ENCODE data around the gene FBXL17. TPM values are rescaled to one million over a fixed set of nuclear protein-coding genes. Genes with fewer than 3 reads are reported as not detected.
"Not testable (repeated sequence)": the region's sequence is repeated elsewhere in the genome, so short reads cannot be mapped to it uniquely, and the experiment has no call there.

The FBXL17 gene
- total RNA-seq, 1 experiment from 2014 or later = 18.0 TPM

DNA sequence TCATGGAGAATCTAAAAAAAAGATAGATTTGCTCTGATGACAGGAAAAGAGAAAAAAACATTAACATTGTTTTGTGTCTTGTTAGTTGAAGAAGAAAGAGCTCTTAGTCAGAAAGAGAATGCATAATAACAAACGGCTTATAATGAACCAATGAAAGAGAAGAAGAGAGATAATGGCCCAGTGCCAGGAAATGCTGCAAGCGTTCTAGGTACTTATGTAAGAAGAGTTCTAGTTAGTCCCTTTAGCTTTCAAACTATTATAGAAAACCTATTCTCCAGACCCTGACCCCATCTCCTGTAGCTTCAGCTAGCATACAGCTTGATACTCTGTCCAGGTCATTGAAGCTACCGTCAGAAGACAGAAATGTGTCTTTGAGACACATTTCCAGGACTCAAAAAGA lies 70.2 kb downstream of the FBXL17 start:
- no peak for DNase-seq (ENCODE audit: low spot score)

DNA sequence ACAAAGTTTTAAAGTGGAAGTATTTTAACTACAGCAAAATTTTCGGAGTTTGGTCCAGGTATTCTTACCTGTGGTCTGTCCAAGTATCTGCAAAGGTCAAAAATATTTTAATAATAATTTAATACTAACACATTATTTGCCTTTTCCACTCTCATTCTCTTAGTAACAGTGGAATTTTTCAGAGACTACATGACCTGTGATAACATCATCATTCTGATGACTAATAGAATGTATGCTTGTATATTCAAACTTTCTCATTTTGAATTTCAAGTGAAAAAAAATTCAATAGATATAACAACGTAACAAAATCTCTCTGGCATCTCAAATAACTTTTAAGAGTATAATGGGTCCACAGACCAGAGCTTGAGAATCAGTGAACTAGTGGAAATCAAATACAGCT lies 78.3 kb downstream of the FBXL17 start:
- DNase-seq (ENCODE audit: low spot score) = no peak

DNA sequence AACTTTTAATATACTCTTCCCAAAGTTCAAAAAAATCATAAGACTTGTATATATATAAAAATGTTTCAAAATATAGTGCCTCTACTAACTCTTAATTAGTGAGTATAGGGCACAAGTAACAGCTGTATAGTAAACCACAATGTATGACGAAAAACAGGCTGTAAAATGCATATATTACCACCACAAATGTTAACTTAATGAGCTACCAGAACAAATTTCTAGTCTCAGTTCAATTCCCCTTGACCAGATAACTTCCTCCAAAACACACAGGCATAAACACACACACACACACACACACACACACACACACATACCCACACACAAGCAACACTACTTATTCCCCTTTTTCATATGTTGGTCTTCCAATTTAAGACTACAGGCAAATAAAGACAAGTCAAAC lies 78.8 kb downstream of the FBXL17 start:
- DNase-seq (ENCODE audit: low spot score) = no peak

DNA sequence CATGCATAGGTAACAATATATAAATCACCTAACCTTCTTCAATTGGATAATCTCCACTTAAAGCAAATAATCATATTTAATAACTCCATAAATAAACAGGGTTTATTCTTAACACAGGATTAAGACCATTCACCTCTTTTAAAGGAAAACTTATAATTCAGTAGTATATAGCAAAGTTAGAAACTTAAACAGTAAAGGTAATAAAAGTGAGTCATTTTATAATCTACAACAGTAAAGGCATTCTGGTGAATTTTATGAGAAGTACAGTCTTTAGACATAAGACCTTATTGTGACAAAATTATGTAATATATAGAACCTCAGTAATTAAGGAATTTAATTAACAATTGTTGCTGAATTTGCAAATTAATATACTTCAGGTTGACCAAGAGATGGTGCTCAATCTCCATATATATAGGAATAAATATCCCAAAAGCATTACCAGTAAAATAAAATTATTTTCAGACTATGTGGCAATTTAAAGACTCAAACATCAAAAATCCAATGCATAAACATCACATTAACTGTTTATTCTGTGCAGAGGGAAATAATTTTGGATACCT lies 84.8 kb downstream of the FBXL17 start:
- DNase-seq (ENCODE audit: low spot score) = no peak

DNA sequence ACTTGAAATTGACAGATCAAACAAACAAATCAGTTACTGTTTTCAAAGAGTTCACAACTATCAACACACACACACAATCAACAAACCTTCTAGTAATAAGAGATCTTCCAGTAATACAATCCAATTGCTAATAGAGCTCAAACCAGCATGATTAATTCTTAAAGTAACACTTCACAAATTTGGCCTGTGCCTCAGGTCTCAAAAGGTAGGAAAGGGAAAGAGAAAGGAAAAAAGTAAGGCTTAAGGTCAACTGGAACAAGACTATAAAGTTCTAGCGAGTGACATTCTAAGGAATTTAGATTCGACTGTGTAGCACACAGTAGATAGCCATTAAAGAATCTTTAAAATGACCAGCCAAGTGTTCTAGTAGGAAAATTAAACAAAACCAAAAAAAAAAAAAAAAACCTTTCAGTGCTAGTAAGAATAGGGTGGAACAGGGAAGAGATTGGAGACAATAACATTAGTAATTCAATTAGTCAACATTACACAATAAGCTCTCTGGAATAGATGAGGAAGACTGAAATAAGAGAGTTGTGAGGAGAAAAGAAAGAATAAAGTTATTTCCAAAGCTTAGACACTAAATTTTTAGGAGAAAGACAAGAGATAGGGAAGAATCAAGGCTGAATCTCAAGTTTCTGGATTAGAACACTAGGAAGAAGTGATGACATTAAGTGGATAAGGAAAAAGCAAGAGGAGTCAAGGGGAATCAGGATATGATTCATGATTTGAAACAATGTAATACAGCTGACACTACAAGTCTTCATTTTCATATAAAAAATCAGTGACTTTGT lies 86.1 kb downstream of the FBXL17 start:
- DNase-seq (ENCODE audit: low spot score) = no peak

DNA sequence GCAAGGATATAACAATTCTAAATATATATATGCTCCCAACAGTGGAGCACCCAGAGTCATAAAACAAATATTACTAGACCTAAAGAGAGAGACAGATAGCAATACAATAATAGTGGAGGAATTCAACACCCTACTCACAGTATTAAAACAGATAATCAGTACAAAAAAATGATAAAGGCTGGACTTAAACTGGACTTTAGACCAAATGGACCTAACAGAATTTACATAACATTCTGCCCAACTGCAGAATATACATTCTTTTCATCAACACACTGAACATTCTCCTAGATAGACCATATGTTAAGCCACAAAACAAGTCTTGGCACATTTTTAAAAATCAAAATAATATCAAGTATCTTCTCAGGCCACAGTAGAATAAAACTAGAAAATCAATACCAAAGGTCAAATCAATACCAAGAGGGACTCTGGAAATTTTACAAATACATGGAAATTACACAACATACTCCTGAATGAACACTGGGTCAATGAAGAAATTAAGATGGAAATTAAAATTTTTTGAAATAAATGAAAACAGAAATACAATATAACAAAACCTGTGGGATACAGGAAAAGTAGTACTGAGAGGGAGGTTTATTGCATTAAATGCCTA lies 100.8 kb downstream of the FBXL17 start:
- DNase-seq (ENCODE audit: low spot score) = no peak

DNA sequence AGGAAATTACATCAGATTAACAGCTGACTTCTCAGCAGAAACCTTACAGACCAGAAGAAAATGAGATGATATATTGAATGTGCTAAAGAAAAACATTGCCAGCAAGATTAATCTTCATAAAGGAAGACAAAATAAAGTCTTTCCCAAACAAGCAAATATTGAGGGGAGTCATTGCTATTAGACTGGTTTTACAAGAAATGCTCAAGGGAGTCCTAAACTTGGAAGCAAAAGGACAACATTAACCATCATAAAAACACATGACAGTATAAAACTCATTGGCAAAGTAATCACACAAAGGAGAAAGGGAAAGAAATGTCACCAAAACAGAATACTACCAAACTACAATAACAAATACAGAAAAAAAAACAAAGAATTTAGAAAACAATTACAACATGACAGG lies 101.7 kb downstream of the FBXL17 start:
- DNase-seq (ENCODE audit: low spot score) = no peak

DNA sequence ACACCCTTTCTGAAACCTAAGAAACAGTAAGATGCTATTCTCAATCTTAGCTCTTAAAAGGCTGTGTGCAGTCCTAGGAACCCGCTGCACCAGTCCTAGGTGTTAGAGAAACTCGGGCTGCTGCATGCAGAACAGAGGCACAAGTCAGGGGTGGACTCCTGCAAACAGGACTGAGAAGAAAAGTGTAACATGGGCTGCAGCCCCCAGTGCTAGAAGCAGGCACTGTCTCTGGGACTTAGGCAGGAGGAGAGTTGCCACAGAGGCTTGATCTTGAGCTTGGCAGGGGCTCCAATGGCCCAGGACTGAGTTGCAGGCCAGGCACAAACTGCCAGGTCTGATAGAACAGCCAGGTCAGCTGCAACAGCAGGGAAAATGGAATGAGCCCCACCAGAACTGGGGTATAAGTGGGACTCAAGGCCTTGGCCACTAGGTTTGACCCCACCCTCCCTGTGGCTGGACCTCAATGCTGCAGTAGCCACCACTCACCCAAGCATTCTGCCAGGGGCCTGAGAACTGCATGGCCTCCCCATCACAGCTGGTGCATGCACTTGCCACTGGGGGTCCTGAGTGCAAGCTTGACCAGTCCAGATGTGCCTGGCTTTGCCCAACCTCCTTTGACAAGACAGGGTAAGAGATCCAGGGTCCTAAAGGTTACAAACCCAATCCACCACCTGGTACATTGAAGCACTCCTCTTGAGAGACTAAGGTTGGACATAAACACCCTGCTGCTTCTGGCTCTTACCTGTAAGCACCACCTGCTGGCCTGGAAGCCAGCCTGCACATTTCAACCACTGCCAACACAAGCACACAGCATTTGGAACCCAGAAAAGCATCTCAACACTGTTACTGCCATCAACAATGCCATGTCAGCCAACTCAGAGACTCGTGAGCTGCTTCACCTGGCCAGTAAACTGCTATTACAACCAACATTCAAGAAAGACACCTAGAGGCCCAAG lies 103.3 kb downstream of the FBXL17 start:
- no peak for DNase-seq (ENCODE audit: low spot score)

DNA sequence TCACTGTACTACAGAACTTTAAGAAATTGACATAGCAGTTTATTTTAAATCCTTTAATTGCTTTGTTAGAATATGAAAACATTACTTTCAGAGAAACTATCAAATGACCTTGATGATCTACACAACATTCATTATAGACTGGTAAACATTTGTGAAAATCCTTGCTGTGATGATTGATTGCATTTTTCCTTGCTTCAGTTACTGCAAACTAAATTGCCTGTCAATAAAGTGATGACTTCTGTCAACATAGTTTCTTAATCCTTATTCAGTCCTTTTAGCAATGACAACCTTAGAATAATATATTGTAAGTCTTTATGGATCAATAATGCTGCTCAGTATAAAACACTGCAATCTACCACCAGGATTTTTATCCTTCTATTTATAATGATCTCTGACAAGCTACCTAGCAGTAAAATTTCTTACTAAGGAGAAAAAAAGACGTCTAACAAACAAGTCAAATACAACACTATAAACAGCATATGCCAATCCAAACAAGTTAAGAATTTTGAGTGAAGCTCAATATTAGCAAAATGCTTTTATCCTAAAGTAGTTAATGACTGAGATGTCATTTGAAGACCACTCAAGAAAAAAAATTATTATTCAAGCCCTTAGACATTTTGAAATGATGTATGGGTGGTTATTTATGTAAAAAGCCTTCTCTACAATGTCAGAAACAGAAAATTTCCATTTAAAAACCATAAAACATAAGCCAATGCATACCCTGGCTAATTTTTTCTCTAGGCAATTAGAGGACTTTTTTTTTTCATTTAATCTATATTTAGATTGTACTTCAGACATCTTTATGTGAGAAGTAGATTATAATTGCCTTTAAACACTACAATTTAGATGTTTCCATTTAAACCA lies 105.5 kb downstream of the FBXL17 start:
- DNase-seq (ENCODE audit: low spot score) = no peak

DNA sequence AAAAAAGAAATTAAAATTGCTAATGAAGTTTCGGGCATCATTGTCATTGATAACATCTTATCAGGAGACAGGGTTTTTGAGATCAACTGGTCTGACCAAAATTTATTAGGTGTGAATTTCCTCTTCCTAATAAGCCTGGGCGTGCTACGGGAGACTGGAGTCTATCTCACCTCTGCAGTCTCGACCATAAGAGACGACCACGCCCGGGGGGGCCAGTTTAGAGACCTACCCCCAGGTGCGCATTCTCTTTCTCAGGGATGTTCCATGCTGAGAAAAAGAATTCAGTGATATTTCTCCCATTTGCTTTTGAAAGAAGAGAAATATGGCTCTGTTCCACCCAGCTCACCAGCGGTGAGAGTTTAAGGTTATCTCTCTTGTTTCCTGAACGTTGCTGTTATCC lies 107.8 kb downstream of the FBXL17 start:
- not testable (repeated sequence) for DNase-seq (ENCODE audit: low spot score)

DNA sequence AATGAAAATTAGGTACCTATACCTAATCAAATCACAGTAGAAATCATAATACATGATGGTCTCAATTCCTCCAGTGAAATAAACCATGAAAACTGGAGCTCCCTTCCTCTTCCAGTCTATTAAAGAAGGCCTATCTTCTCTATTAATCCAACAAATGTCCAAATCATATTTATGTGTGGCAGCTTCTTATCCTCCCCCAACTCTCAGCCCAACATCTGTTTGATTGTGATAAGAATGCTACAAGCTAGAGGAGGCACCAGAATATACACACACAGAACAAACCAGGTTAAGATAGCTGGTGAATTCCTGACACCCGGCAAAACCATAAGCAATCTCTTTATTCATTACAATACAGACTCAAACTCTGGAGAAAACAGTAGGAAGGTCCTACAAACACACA lies 110.8 kb downstream of the FBXL17 start:
- no peak for DNase-seq (ENCODE audit: low spot score)

DNA sequence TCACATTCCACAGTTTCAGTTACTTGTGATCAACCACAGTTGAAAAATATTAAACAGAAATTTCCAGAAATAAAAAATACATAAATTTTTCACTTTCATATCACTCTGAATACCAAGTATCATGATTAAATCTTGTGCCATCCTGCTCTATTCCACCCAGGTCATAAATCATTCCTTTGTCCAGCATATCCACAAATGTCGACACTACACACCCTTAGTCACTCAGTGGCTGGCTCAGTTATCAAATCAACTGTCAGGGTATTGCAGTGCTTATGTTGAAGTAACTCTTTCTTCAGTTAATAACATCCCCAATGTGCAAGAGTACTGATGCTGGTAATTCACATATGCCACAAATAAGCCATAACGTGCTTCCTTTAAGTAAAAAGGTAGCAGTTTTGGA lies 115.7 kb downstream of the FBXL17 start:
- DNase-seq (ENCODE audit: low spot score) = no peak

DNA sequence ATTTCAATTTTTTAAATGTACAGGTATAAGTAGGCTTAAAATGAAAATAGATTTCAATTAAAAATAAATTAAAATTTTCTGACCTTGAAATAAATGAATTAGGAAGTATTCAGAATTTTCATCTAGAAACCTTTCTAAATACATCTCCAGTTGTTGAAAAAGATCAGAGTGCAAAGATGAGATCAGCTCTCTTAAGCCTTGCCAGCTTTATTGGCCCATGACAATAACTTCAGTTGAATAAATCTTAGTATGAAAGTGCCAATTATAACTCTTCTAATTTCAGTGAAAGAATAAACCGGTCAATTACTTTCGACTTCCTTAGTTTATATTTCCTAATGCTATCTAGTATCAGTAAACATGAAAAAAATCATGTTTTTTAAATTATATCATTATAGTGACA lies 117.4 kb downstream of the FBXL17 start:
- DNase-seq (ENCODE audit: low spot score) = no peak

DNA sequence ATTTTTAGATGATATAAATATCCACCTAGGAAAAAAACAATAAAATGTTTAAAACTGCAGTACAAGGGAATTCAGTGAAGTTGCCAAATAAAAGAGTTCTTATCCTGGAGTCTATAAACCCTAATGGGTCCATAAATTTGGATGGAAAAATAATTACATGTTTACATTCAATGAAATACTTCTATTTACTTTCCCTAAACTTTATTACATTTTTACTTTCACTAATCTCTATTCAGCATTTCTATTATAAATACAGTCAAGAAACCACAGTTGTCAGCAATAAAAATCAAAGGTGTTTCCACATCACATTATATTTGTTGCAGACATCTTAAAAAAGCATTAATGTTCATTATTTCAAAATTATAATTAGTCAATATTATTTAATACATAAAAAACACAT lies 118.6 kb downstream of the FBXL17 start:
- DNase-seq (ENCODE audit: low spot score) = no peak

DNA sequence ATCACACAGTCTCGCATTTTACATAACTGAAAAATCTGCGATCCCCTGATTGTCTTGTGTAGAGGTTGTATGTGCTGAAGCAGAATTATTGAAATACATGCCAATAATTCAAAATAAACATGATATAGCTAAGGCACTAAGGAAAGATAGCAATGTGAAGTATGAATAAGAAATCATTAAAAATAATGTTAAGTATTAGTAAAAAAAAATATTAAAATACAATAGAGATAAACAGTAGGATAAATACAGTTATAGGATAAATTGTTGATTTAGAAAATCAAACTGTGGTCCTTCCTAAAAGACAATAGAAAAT lies 121.1 kb downstream of the FBXL17 start:
- no peak for DNase-seq (ENCODE audit: low spot score)

DNA sequence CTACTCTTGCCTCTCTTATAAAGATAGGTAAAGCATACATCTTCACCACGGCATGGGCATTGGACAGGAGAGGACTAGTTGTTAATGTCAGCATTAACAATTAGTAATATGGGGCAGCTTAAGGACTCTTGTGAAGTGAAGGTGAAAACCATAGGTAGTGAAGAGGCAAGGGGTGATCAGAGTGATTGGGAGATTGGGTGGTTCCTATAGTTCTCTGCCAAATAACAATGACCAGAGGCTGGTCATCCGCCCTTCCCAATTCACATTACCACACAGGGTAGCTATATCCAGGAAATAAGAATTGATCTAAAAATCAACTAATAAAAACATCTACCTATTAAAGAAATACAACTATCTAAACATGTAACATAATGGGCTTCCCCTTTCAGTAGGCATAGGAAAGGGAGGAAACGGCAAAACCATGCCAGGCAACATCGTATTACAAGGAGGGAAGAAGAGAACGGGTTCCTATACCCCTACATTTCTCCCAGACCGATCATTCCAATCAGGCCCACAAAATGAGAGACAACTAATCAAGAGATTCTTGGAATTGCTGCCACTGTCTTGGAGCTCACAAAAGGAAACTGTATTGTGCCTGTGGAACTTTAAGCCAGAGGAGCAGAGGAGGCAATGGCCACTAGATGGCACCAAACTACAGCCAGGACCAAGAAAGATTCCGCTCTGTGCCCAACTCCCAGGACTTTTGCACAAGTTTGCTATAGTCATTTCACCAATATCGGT lies 121.6 kb downstream of the FBXL17 start:
- peak; percentile 77 for DNase-seq (ENCODE audit: low spot score)

DNA sequence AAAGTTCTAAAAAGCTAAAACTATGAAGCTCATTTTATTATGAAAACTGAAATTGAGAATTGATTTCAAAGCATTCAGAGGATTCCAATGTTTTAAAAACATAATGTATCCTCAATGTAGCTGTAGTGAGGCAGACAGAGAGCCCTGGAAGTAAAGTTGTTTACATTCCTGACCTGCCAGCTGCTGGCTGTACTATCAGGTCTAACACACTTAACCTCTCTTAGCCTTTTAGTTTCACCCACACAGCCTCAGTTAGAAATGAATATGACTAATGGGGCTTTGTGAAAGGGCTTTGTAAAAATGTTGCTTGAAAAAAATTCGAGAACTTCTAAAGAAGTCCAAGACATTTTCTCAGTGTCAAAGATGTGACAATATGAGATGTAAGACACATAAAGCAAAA lies 122.6 kb downstream of the FBXL17 start:
- peak; percentile 26 for DNase-seq (ENCODE audit: low spot score)

DNA sequence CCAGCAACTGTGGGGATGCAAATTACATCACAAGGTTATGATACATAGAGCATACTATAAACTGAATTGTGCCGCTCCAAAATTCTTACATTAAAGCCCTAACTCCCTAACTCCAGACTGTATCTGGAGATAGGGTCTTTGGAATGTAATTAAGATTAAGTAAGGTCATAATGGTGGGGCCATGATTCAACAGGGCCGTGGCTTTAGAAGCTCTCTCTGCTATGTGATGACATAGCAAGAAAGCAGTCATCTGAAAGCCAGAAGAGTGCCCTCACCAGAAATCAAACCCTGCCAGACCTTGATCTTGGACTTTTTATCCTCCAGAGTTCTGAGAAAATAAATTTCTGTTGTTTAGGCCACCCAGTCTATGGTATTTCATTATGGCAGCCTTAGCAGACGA lies 123.9 kb downstream of the FBXL17 start:
- DNase-seq (ENCODE audit: low spot score) = no peak

DNA sequence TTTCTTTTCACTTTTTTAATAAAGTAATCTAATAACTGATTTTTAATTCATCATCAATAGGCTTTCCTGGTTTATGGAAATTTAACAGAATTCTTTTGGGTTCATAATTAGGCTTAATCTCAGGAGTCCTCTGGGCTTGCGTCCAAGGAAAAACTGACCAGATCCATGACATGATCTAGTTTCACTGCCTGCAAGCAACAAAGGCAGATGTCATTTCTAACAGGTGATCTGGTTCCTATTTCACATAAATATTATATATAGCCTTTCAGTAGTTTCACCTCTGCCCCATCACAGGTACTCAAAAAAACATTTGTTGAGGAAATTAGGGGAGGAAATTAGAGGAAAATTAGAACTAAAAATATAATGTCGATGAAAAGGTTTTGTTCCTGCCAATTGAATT lies 126.4 kb downstream of the FBXL17 start:
- DNase-seq (ENCODE audit: low spot score) = no peak

DNA sequence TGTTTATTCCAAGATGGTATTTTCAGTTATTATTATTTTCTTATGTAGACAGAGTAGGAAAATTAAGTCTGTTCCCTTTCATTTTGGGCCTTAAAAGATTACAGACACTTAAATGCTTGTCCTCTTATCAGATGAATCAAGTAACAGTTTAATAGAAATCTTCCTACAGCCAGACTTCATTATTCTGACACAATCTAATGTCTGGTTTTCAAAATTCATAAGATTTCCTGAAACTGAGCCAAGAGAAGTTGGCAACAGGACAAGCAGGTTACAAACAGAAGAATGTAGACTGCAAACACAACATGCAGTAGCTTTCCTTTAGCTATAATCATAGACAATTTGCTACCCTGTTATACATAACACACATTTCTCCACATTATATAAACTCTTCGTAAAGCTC lies 130.5 kb downstream of the FBXL17 start:
- DNase-seq (ENCODE audit: low spot score) = no peak
